ENCODE data around the gene CC2D1A. TPM values are rescaled to one million over a fixed set of nuclear protein-coding genes. Genes with fewer than 3 reads are reported as not detected.
A peak's percentile ranks its signal among the peaks of the same experiment; 100 is the strongest.

CC2D1A gene
- total and polyA plus RNA-seq, 2 experiments from 2014 or later, result 23.1 to 39.7 TPM

DNA sequence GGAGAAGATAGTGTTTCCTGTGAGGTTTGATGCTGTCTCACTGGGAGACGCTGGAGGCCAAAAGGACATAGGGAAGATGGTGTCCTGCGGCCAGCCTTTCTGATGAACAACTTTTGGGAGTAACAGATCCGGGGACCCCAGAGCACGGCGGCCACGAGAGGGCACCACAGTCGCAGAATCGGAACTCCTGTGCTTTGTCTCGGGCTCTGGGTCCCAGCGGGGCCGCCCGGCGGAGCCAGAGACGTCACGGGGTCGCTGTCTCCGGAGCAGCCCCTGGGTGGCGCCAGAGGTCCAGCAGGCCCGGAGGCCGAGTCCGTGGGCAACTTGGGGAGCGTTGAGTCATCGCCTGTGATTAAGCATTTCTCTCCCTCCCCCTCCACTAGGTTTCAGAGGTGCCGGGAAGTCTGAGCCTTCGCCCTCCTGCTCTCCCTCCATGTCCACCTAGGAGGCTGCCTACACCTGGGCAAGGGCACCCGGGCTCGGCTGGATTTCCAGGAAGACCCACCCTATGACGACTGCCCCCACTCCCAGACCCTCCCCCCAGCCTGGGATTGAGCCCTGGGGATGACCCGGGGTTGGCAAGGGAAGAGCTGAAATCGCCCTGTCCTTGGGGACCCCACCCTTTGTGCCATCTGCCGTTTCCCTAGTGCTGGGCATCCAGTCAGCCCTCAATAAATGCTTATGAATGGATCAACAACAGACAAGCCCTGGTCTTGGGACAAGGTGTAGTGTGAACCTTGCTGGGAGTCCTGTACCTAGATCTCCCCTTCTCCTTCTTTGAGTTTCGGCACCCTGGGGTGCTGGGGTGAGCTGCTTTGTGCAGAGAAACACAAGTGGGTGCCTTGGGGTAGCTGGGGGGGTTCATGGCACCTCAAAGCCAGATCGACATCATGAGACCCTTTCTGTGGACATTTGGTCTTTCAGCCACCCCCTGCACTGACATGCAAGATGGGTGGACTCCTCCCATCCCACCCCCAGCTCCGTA lies 25.6 kb upstream of the CC2D1A start:
- Histone ChIP-seq H3K4me3 (peak overlapping the region; percentile 50), H3K27ac (ENCODE audit: low read depth) (peak overlapping the region; percentile 50; the same call in 1 of the 2 replicates), H3K36me3 (ENCODE audit: insufficient read depth) (no peaks in the 10 kb centered on the region), H3K27me3 (ENCODE audit: insufficient read depth) (peaks cover 24% of the 10 kb centered on the region), H3K4me2 (peak overlapping the region; percentile 80), H4K20me1 (replicated peaks; ENCODE audit: insufficient read depth) (no peaks in the 10 kb centered on the region), H3K9me2 (ENCODE audit: insufficient read depth) (no peaks in the 10 kb centered on the region), H2AFZ (peak overlapping the region; percentile 84; the same call in 1 of the 2 replicates), H3F3A (replicated peaks; ENCODE audit: low read depth) (peaks cover 8% of the 10 kb centered on the region), H3K79me2 (replicated peaks; ENCODE audit: insufficient read depth) (no peaks in the 10 kb centered on the region), H3K4me1 (ENCODE audit: insufficient read depth) (peaks cover 19% of the 10 kb centered on the region)
- H3K27ac Mint-ChIP-seq, result peak overlapping the region; percentile 88
- no peaks in the 10 kb centered on the region for H3K36me3 Mint-ChIP-seq (ENCODE audit: low read depth)
- ATAC-seq (peak; percentile 77), DNase-seq (ENCODE audit: low spot score) (peak; percentile 96)
- peaks cover 16% of the 10 kb centered on the region for H3K27me3 Mint-ChIP-seq (ENCODE audit: insufficient read depth, low read depth, poor library complexity)
- H3K4me1 Mint-ChIP-seq, result peaks cover 26% of the 10 kb centered on the region
- H3K9me3 Mint-ChIP-seq, result no peaks in the 10 kb centered on the region
- TF ChIP-seq JUNB (IDR thresholded peaks at IDR 0.05; ENCODE audit: unreplicated experiment) (no peak), EZH2phosphoT487 (IDR thresholded peaks at IDR 0.05; ENCODE audit: unreplicated experiment) (no peak), NANOG (IDR thresholded peaks at IDR 0.05; ENCODE audit: borderline replicate concordance) (no peak), CREB1 (CRISPR knock-in tag; IDR thresholded peaks at IDR 0.05; ENCODE audit: low read depth) (peak; percentile 91), ZNF114 (CRISPR knock-in tag; IDR thresholded peaks at IDR 0.05) (no peak)
- TF ChIP-seq, protein P1, sequence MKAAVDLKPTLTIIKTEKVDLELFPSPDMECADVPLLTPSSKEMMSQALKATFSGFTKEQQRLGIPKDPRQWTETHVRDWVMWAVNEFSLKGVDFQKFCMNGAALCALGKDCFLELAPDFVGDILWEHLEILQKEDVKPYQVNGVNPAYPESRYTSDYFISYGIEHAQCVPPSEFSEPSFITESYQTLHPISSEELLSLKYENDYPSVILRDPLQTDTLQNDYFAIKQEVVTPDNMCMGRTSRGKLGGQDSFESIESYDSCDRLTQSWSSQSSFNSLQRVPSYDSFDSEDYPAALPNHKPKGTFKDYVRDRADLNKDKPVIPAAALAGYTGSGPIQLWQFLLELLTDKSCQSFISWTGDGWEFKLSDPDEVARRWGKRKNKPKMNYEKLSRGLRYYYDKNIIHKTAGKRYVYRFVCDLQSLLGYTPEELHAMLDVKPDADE (IDR thresholded peaks at IDR 0.05), result no peak
- TF ChIP-seq, protein P2, sequence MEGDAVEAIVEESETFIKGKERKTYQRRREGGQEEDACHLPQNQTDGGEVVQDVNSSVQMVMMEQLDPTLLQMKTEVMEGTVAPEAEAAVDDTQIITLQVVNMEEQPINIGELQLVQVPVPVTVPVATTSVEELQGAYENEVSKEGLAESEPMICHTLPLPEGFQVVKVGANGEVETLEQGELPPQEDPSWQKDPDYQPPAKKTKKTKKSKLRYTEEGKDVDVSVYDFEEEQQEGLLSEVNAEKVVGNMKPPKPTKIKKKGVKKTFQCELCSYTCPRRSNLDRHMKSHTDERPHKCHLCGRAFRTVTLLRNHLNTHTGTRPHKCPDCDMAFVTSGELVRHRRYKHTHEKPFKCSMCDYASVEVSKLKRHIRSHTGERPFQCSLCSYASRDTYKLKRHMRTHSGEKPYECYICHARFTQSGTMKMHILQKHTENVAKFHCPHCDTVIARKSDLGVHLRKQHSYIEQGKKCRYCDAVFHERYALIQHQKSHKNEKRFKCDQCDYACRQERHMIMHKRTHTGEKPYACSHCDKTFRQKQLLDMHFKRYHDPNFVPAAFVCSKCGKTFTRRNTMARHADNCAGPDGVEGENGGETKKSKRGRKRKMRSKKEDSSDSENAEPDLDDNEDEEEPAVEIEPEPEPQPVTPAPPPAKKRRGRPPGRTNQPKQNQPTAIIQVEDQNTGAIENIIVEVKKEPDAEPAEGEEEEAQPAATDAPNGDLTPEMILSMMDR (conservative IDR thresholded peaks at IDR 0.05; ENCODE audit: low read depth in 2 of 2), result peak; percentile 86 to 98
- peak overlapping the region; percentile 54 for H3K4me3 Mint-ChIP-seq

DNA sequence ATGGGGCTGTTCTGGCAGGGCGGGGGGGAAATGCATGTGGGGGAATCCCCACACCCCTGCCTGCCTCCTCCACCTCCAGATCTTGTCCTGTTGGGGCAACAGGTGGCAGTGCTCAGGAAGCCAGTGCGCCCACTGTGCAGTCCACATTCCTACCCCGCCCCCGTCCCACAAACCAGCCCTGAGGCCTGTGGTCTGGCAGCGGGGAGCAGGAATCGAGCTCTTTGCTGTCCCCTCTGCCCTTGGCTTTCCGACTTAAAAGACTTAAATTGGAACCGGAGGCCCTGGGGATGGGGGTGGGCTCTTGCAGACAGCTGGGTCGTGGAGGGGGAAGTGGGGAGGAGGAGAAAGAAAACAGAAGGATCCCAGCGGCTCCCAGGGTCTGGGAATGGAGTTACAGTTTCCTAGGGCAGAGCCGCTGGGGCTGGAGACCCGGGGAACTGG lies 24.7 kb upstream of the CC2D1A start:
- Histone ChIP-seq H3K4me1 (ENCODE audit: insufficient read depth) (peaks cover 19% of the 10 kb centered on the region), H3K27me3 (ENCODE audit: insufficient read depth) (peaks cover 15% of the 10 kb centered on the region), H3K36me3 (ENCODE audit: insufficient read depth) (no peaks in the 10 kb centered on the region), H3F3A (replicated peaks; ENCODE audit: low read depth) (peaks cover 8% of the 10 kb centered on the region), H3K4me3 (peak overlapping the region; percentile 50; the same call in 1 of the 2 replicates), H4K20me1 (replicated peaks; ENCODE audit: insufficient read depth) (no peaks in the 10 kb centered on the region), H3K4me2 (peak overlapping the region; percentile 80), H2AFZ (peak overlapping the region; percentile 52; the same call in 1 of the 2 replicates), H3K27ac (ENCODE audit: low read depth) (peak overlapping the region; percentile 87; the same call in 1 of the 2 replicates), H3K9me2 (ENCODE audit: insufficient read depth) (no peaks in the 10 kb centered on the region), H3K79me2 (replicated peaks; ENCODE audit: insufficient read depth) (no peaks in the 10 kb centered on the region)
- TF ChIP-seq, protein P2 (conservative IDR thresholded peaks at IDR 0.05; ENCODE audit: low read depth in 2 of 2), result 0 out of 4 replicates have a peak, but pooled peaks of 1 of the 2 experiments have one; percentile 13
- TF ChIP-seq CREB1 (CRISPR knock-in tag; IDR thresholded peaks at IDR 0.05; ENCODE audit: low read depth), result no peak
- no peaks in the 10 kb centered on the region for H3K36me3 Mint-ChIP-seq (ENCODE audit: low read depth)
- DNase-seq (ENCODE audit: low spot score), result peak; percentile 80
- H3K27ac Mint-ChIP-seq, result peak overlapping the region; percentile 78
- H3K4me1 Mint-ChIP-seq, result peaks cover 26% of the 10 kb centered on the region
- peak overlapping the region; percentile 17; the same call in 2 of the 3 replicates for H3K4me3 Mint-ChIP-seq
- no peaks in the 10 kb centered on the region for H3K9me3 Mint-ChIP-seq
- ATAC-seq, result peak; percentile 62
- H3K27me3 Mint-ChIP-seq (ENCODE audit: insufficient read depth, low read depth, poor library complexity), result peaks cover 6% of the 10 kb centered on the region
